ENCODE data around the gene SCGN.

GRCh38 chr6:25635886-25636317 lies 16.1 kb upstream of the SCGN start:
- no peak for TF ChIP-seq POLR2A (IDR thresholded peaks at IDR 0.05; ENCODE audit: low read length)
- no peak for TF ChIP-seq GATA1 (IDR thresholded peaks at IDR 0.05; ENCODE audit: low read depth, low read length)
